Activated B cell treated with CpG ODN at 0.5 μM for 24 hours (primary cell): ENCODE data around the gene ARL15. TPM values are rescaled to one million over a fixed set of nuclear protein-coding genes. Genes with fewer than 3 reads are reported as not detected.

Experiments used
- ATAC-seq: fragments of 200-7000 bp; cut with Tn5 transposase; one replicate; pipeline ENCODE4 v1.10.0; 2021; ENCODE audit warnings: low read depth, mild to moderate bottlenecking, moderate library complexity
- CTCF ChIA-PET: fragments of 350-600 bp; sonication (Branson Sonifier 250); formaldehyde crosslinking; loops from one replicate; lab custom pipeline; 2021; ENCODE audit warnings: antibody characterized with exemption; lab: Charles Lee
- POLR2A ChIA-PET: fragments of 350-600 bp; sonication (Branson Sonifier 250); formaldehyde crosslinking; loops from one replicate; lab custom pipeline; 2021; ENCODE audit warnings: antibody characterized with exemption; lab: Charles Lee
- DNase-seq: peaks from one replicate; pipeline ENCODE4 v3.0.0; 2022
- H3K27ac Mint-ChIP-seq: one replicate; pipeline ENCODE4 v1.8.0; 2020; ENCODE audit warnings: mixed read lengths
- H3K27me3 Mint-ChIP-seq: one replicate; pipeline ENCODE4 v1.8.0; 2021; ENCODE audit warnings: mixed read lengths
- H3K36me3 Mint-ChIP-seq: one replicate; pipeline ENCODE4 v1.8.0; 2021; ENCODE audit warnings: low read depth, mixed read lengths
- H3K4me1 Mint-ChIP-seq: one replicate; pipeline ENCODE4 v1.8.0; 2021; ENCODE audit warnings: mixed read lengths
- H3K4me3 Mint-ChIP-seq: one replicate; pipeline ENCODE4 v1.8.0; 2020; ENCODE audit warnings: mild to moderate bottlenecking, mixed read lengths
- H3K9me3 Mint-ChIP-seq: one replicate; pipeline ENCODE4 v1.8.0; 2020; ENCODE audit warnings: mixed read lengths
- intact Hi-C: fragments of 100-400 bp; cut with micrococcal nuclease; formaldehyde crosslinking; loops from one replicate; pipeline ENCODE4 v1.15.1; 2024
- total RNA-seq: library from RNA; stranded (reverse); gene quantifications from 2 replicates; pipeline ENCODE4 v1.2.3, GENCODE V29; 2022
- TF ChIP-seq, protein P1 (sequence below): fragments of 200-600 bp; IDR thresholded peaks from one replicate; pipeline ENCODE4 v1.8.0; 2022; ENCODE audit warnings: antibody characterized with exemption, mild to moderate bottlenecking

The ARL15 gene
- total RNA-seq, 1 donor from 2014 or later = 17.5 TPM

DNA sequence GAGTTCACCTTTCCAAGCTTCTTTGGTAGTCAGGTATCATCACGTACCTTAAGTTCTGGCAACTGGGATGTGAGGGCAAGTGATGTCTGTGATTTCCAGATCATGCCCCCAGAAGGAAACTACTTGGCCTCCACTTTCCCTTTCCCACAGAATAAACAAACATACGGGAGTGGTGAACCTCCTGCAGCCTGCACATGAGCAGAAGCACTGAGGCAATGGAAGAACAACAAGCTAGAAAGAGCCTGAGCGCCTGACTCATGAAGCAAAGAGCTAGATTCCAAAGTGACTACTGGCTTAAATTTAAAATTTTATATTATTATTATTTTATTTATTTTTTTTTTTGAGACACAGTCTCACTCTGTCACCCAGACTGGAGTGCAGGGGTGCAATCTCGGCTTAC is 35.0 kb downstream of the ARL15 start:
- H3K9me3 Mint-ChIP-seq = peaks cover 3% of the 10 kb centered on the region
- ChIA-PET POLR2A (no interaction called here), CTCF (no interaction called here)
- no peaks in the 10 kb centered on the region for H3K27me3 Mint-ChIP-seq
- TF ChIP-seq, protein P1, sequence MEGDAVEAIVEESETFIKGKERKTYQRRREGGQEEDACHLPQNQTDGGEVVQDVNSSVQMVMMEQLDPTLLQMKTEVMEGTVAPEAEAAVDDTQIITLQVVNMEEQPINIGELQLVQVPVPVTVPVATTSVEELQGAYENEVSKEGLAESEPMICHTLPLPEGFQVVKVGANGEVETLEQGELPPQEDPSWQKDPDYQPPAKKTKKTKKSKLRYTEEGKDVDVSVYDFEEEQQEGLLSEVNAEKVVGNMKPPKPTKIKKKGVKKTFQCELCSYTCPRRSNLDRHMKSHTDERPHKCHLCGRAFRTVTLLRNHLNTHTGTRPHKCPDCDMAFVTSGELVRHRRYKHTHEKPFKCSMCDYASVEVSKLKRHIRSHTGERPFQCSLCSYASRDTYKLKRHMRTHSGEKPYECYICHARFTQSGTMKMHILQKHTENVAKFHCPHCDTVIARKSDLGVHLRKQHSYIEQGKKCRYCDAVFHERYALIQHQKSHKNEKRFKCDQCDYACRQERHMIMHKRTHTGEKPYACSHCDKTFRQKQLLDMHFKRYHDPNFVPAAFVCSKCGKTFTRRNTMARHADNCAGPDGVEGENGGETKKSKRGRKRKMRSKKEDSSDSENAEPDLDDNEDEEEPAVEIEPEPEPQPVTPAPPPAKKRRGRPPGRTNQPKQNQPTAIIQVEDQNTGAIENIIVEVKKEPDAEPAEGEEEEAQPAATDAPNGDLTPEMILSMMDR = no peak
- DNase-seq (no peak), ATAC-seq (no peak)
- no peaks in the 10 kb centered on the region for H3K4me1 Mint-ChIP-seq
- no peak overlapping the region for H3K4me3 Mint-ChIP-seq
- peaks cover 21% of the 10 kb centered on the region for H3K36me3 Mint-ChIP-seq
- no peak overlapping the region for H3K27ac Mint-ChIP-seq
- intact Hi-C loops = no loop called here

DNA sequence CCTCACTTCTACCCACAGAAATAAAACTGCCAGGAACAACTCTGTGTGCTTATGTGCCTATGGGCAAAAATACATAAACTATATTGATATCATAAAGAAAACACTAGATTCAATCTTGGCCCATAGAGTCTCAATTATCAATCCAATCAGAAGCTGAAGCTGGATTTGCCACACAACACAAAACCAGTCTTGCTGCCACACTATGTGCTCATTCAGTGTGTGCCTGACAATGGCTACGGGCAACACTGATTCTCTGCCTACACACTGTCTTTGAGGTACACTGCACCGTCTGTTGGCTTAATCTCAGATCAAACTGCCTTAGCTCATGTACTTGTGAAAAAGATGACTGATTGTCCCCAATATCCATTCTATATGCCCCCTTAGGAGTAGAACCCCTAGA is 35.4 kb downstream of the ARL15 start:
- ChIA-PET CTCF (no interaction called here), POLR2A (no interaction called here)
- intact Hi-C loops = no loop called here

DNA sequence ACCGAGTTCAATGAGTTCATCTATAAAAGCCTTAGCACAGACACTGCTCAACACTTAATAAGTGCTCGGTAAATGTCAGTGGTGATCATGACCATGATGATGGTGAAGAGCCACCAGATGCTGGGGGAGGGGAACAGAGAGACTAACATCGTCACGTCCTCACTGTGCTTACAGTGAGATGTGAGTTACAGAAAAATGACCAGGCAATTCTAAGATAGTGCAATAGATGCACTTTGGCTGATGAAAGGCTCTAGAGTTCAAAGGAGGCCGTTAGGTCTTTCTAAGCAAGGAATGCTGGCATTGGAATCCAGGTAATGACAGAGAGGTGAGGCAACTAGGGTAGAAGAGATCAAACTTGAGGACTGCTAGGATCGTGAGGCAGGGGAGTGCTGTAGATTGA is 36.7 kb downstream of the ARL15 start:
- H3K9me3 Mint-ChIP-seq = no peaks in the 10 kb centered on the region
- no peaks in the 10 kb centered on the region for H3K4me1 Mint-ChIP-seq
- peaks cover 8% of the 10 kb centered on the region for H3K36me3 Mint-ChIP-seq
- CTCF ChIA-PET = no interaction called here
- ATAC-seq (no peak), DNase-seq (no peak)
- TF ChIP-seq, protein P1 = no peak
- POLR2A ChIA-PET = no interaction called here
- H3K27me3 Mint-ChIP-seq = no peaks in the 10 kb centered on the region
- no peak overlapping the region for H3K27ac Mint-ChIP-seq
- intact Hi-C loops = no loop called here
- no peak overlapping the region for H3K4me3 Mint-ChIP-seq

More for the DNA sequence above, 35.4 kb downstream of the ARL15 start:
- Mint-ChIP-seq H3K4me3 (no peak overlapping the region), H3K4me1 (no peaks in the 10 kb centered on the region), H3K27me3 (no peaks in the 10 kb centered on the region), H3K9me3 (peaks cover under 1% of the 10 kb centered on the region), H3K27ac (no peak overlapping the region), H3K36me3 (peaks cover 17% of the 10 kb centered on the region)
- no peak for ATAC-seq
- no peak for DNase-seq
- TF ChIP-seq, protein P1 = no peak

DNA sequence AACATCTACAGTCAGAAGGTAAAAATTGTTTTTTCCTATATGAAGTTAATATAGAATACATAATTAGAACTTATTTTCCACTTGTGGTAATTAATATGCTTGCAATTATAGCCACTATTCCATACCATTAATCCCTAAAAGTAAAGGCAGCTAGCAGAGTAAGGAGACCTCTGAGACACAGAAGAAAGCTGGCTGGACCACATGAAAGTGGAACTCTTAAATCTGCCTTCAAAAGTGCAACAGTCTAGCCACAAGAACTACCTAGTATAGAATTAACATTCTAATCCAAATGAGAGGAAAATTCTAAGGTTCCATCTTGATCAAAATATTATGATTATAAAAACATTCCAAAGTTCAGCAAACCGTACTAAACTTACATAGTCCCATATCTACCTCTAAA is 37.6 kb downstream of the ARL15 start:
- H3K27ac Mint-ChIP-seq = no peak overlapping the region
- no peaks in the 10 kb centered on the region for H3K27me3 Mint-ChIP-seq
- no peak overlapping the region for H3K4me3 Mint-ChIP-seq
- CTCF ChIA-PET = no interaction called here
- no peaks in the 10 kb centered on the region for H3K4me1 Mint-ChIP-seq
- no peak for DNase-seq
- no peak for ATAC-seq
- POLR2A ChIA-PET = no interaction called here
- no peaks in the 10 kb centered on the region for H3K9me3 Mint-ChIP-seq
- intact Hi-C loops = no loop called here
- TF ChIP-seq, protein P1 = no peak
- peaks cover 5% of the 10 kb centered on the region for H3K36me3 Mint-ChIP-seq

DNA sequence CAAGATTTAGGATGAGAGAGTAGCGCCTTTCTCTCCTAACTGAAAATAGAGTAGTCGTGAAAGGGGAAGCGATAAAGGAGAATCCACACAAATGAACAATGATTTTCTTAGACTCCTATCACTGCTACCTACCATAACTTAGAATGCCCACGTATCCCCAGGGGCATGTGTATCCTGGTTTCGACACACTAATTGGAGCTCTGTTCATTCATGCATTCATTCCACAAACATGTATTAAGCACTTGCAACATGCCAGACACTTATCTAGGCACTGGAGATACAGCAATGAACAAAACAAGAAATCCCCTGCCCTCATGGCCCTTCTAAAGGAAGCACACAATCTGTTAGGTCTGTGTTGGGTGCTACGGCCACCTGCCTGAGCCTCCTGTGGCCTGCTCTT is 40.0 kb downstream of the ARL15 start:
- TF ChIP-seq, protein P1 = no peak
- Mint-ChIP-seq H3K9me3 (no peaks in the 10 kb centered on the region), H3K27me3 (no peaks in the 10 kb centered on the region), H3K36me3 (no peaks in the 10 kb centered on the region), H3K4me1 (peaks cover 3% of the 10 kb centered on the region), H3K4me3 (no peak overlapping the region), H3K27ac (no peak overlapping the region)
- intact Hi-C loops = no loop called here
- CTCF ChIA-PET = no interaction called here
- POLR2A ChIA-PET = no interaction called here
- DNase-seq (no peak), ATAC-seq (no peak)
